Epithelial cell of proximal tubule (primary cell): Measurements from ENCODE around the gene GADL1. TPM values are rescaled to one million over a fixed set of nuclear protein-coding genes. Genes with fewer than 3 reads are reported as not detected.

Experiments used
- DNase-seq: peaks from one replicate; pipeline ENCODE4 v3.0.0-alpha.2; 2011; ENCODE audit warnings: low read depth
- H3K4me3 ChIP-seq: 2 replicates; pipeline ENCODE4 v1.5.1; 2011; ENCODE audit warnings: low read depth, mild to moderate bottlenecking, low read length
- CTCF ChIP-seq: conservative IDR thresholded peaks from 2 replicates; pipeline ENCODE4 v1.5.1; 2012; ENCODE audit warnings: low read depth, mild to moderate bottlenecking, low read length
- total RNA-seq: library from RNA; depleted of rRNA; stranded (reverse); fragments of >200 nt; gene quantifications from 2 replicates; pipeline ENCODE4 v1.2.3, GENCODE V29; 2015

GADL1 gene
- total RNA-seq, 1 donor from 2014 or later, result not detected

DNA sequence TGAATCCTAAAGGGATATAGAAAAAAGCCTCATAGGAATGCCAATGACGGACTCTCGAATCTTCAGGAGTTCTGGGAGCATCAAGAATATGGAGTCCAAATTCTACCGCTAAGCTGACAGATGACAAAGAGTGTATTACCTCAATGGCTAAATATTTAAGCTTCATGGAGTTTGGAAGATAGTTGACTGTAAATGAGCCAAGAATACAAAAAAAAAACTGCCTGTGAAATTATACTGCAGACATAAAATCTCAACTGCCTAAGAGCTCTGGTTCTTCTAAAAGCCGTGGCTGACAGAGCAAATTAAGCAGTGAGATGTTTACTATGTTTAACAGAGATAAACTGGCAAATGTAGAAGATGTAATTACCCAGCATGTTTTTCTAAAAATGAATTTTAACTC is 140.0 kb downstream of the GADL1 start:
- TF ChIP-seq CTCF, result no peak
- H3K4me3 ChIP-seq, result no peak overlapping the region
- no peak for DNase-seq

DNA sequence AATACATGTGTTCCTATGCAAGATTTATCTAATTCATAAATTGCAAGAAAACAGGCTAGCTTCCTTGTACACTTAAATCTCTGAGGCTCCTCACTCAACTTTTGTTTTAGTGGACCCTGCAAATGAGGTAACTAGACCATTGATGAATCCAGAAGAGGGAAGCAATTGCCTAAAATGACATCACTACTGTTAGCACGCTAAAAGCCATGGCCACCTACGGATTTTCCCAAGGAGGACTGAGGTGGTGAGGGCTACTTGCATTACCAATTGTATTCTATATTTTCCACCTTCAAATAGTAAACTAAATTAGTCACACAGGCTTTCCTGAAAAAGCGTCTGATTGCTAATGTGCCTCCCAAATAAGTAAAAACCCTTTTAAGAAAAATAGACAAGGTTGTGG is 140.7 kb downstream of the GADL1 start:
- TF ChIP-seq CTCF, result no peak
- DNase-seq, result no peak
- H3K4me3 ChIP-seq, result no peak overlapping the region

GRCh38 chr3:30752970-30753369 is 141.5 kb downstream of the GADL1 start:
- DNase-seq, result no peak

GRCh38 chr3:30752491-30752890 is 142.0 kb downstream of the GADL1 start:
- H3K4me3 ChIP-seq, result no peak overlapping the region
- no peak for TF ChIP-seq CTCF
- DNase-seq, result no peak

More at GRCh38 chr3:30752970-30753369, 141.5 kb downstream of the GADL1 start:
- no peak overlapping the region for H3K4me3 ChIP-seq
- TF ChIP-seq CTCF, result no peak

- TF ChIP-seq CTCF, result peak; percentile 55
- DNase-seq, result no peak
- no peak overlapping the region for H3K4me3 ChIP-seq
Measured at GRCh38 chr3:30751610-30752299, 142.7 kb downstream of the GADL1 start.

GRCh38 chr3:30750967-30751366 is 143.5 kb downstream of the GADL1 start:
- no peak for DNase-seq
- no peak for TF ChIP-seq CTCF
- H3K4me3 ChIP-seq, result no peak overlapping the region

- H3K4me3 ChIP-seq, result no peak overlapping the region
- TF ChIP-seq CTCF, result no peak
- DNase-seq, result no peak
Measured at GRCh38 chr3:30749230-30749629, 145.2 kb downstream of the GADL1 start.
